Stimulated activated CD4-positive, alpha-beta T cell treated with anti-CD3 and anti-CD28 coated beads, TNF-alpha, amount 100 ng/mL, for 4 hours (primary cell): ENCODE results near the gene RNF17.
"Not testable (repeated sequence)": the region's sequence is repeated elsewhere in the genome, so short reads cannot be mapped to it uniquely, and the experiment has no call there.

Experiments
- DNase-seq, 3 experiments: peaks; one replicate each; pipeline ENCODE4 v3.0.0-alpha.2; 2020; ENCODE audit warnings: low read depth in 3 of 3

Gene RNF17, protein sequence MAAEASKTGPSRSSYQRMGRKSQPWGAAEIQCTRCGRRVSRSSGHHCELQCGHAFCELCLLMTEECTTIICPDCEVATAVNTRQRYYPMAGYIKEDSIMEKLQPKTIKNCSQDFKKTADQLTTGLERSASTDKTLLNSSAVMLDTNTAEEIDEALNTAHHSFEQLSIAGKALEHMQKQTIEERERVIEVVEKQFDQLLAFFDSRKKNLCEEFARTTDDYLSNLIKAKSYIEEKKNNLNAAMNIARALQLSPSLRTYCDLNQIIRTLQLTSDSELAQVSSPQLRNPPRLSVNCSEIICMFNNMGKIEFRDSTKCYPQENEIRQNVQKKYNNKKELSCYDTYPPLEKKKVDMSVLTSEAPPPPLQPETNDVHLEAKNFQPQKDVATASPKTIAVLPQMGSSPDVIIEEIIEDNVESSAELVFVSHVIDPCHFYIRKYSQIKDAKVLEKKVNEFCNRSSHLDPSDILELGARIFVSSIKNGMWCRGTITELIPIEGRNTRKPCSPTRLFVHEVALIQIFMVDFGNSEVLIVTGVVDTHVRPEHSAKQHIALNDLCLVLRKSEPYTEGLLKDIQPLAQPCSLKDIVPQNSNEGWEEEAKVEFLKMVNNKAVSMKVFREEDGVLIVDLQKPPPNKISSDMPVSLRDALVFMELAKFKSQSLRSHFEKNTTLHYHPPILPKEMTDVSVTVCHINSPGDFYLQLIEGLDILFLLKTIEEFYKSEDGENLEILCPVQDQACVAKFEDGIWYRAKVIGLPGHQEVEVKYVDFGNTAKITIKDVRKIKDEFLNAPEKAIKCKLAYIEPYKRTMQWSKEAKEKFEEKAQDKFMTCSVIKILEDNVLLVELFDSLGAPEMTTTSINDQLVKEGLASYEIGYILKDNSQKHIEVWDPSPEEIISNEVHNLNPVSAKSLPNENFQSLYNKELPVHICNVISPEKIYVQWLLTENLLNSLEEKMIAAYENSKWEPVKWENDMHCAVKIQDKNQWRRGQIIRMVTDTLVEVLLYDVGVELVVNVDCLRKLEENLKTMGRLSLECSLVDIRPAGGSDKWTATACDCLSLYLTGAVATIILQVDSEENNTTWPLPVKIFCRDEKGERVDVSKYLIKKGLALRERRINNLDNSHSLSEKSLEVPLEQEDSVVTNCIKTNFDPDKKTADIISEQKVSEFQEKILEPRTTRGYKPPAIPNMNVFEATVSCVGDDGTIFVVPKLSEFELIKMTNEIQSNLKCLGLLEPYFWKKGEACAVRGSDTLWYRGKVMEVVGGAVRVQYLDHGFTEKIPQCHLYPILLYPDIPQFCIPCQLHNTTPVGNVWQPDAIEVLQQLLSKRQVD (N-terminal part only)

DNA sequence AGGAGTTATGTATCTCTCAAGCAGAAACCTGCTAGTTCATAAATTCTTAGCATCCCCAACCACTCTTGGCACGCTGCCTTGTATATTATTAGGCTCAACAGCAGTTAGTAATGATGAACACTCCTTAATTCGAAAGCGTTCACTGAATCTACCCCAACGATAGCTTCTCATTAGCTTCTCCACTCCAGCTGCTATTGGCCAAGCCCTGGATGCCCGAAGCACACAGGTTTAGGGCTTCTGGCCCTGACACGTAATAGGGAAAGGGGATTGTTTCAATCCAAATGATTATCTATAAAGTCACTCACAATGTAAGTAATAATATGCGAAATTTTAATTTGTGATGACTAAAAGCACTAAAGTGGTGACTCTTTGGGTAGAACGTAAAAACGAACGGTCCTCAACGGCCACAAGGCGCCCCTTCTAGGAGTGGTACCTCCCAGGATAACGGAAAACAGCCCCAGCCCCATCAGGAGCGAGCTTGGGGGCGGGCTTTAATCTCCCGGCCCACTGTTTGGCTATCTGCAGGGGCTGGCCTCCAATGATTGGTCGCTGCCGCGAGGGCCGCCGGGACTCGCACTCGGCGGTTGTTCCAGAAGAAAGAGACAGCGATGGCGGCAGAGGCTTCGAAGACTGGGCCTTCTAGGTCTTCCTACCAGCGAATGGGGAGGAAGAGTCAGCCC lies at the start of gene RNF17:
RNF17 (plus strand) TSS at position 574 of the 680 bp plus-strand sequence; CDS start at position 609, 35 bp downstream.
- no peak for DNase-seq

DNA sequence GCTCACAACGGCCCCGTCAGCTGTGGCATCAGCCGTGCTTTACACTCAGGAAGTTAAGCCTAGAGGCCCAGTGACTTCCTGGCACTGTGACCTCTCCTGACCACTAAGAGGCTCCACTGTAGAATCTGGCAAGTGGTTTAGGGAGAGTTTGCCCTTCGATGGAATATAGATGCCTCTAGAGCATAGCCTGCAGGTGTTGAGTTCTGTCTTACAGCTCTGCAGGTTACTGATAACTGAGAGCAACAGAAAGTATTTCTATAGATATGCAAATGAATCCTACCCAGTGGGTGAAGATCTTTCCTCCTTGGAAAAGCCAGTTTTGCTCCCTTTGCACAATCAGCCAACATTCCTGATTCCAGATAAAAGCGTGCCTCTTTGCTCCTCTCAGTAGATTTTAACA lies 48.0 kb upstream of the RNF17 start:
- no peak for DNase-seq

DNA sequence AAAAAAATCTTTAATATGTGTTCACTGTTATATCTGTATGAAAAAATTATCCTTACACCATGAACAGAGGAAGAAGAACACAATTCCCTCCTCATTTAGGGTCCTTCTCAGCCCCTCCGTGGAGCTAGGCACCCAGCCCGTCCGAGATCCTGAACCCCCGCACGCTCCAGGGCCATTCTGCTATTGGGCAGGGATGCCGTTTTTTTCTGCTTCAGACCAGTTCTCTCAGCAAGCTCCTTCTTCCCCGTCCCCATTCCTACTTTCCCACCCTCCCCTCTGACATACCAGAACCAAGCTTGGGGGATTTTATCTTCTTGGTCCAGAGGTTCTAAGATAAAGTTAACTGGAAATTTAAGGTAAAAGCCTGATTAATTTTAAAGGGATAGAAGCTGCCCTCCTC lies 47.5 kb upstream of the RNF17 start:
- DNase-seq: no peak

- DNase-seq: no peak
Measured at GRCh38 chr13:24717217-24717616, 46.8 kb upstream of the RNF17 start.

- no peak for DNase-seq
Measured at GRCh38 chr13:24718192-24718965, 45.6 kb upstream of the RNF17 start.

DNA sequence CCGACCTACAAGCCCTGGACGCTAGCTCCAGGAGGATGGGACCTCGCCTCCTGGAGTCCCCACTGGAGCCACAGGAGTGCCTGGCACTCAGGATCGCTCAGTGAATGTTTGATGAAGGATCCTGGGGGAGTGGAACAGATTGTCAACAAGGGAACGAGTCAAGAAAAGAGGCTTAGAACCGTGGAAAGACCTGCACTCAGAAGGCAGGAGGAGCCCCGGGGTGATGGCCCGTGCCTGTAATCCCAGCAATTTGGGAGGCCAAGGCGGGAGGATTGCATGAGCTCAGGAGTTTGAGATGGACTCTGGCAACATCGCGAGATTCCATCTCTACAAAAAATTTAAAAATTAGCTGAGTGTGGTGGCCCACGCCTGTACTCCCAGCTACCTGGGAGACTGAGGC lies 44.8 kb upstream of the RNF17 start:
- DNase-seq: no peak

GRCh38 chr13:24723206-24723605 lies 40.8 kb upstream of the RNF17 start:
- DNase-seq: no peak

- DNase-seq: no peak
Measured at GRCh38 chr13:24724714-24725113, 39.3 kb upstream of the RNF17 start.

- DNase-seq: no peak
Measured at GRCh38 chr13:24725379-24725778, 38.6 kb upstream of the RNF17 start.

- DNase-seq: peak; percentile 34 to 49 (median 38)
Measured at GRCh38 chr13:24727731-24728601, 36.0 kb upstream of the RNF17 start.

- not testable (repeated sequence) for DNase-seq
Measured at GRCh38 chr13:24730873-24731567, 32.9 kb upstream of the RNF17 start.

- no peak for DNase-seq
Measured at GRCh38 chr13:24734950-24735349, 29.0 kb upstream of the RNF17 start.

GRCh38 chr13:24737042-24737441 lies 26.9 kb upstream of the RNF17 start:
- DNase-seq: no peak

GRCh38 chr13:24738366-24738847 lies 25.6 kb upstream of the RNF17 start:
- no peak for DNase-seq

DNA sequence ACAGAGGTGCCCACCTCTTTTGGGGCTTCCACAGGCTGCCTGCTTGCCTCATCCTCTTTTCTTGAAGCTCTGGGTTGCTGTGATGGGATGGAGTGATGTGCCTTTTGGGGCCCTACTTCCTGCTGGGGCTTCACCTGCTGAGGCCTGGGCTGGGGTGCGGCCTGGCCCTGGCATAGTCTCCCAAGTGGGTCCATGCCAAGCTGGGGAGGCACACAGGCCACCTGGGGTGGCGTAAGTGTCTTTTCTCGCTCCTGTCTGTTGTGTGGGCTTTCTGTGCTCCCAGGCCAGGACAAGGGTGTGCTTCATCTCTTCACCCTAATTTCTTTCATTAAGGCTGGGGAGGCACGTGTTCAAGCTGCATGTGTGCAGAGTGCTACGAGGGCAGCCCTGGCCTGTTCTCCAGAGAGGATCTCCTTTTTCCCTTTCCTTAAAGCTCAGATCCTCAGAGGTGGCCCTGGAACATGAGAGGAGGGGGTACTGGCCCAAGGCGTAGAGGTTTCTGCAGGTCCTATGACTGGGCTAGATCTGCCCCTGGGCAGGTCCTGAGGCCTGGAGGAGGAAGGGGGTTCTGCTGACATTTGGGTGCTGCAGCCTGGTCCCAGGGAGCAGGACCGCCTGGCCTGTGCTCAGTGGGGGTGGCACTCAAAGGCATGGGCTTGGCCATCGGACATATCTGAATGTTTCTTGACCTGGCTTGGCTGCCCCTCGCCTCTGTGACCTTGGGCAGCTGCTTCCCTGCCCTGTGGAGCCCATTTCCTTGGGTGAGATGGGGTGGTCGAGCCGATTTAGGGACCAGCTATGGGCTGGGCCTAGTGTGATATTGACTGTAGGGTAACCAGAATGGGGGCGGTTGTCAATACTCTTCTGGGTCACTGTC lies 23.7 kb upstream of the RNF17 start:
- DNase-seq: no peak

DNA sequence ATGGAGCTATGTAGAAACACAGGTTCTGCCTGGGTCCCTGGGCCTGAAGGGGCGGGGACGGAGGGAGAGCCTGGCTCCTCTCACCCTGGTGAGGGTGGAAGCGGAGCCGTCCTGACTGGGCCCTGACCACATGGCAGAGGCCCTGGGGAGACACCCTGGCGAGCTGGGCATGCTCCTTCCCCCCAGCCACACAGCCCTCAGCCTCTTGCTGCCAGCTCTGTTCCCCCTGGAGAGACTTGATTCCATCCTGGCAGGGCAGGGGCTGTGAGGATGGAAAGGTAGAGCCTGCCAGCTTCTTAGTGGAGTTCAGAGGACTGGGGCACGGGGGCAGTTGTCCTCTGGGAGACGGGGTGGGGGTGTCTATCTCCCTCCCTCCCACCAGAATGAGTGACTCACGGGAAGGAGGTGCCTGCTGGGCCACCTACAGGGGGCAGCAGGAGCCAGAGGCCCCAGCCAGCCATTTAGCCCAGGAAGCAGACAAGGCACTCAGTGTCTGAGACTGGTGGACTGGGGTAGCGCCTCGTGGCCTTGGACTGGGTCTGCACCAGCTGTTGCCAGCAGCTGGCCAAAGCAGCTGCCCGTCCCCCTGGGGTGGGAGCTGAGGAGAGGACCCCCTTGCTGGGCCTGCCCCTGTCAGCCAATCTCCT lies 22.8 kb upstream of the RNF17 start:
- no peak for DNase-seq

- DNase-seq: no peak
Measured at GRCh38 chr13:24741791-24742190, 22.2 kb upstream of the RNF17 start.
